Esophagus squamous epithelium (tissue), 5 donors: Measurements from ENCODE around the gene KCNH5. TPM values are rescaled to one million over a fixed set of nuclear protein-coding genes. Genes with fewer than 3 reads are reported as not detected.

ENCODE experiments used
- DNase-seq: peaks from one replicate; lab custom pipeline; 2025; lab: John Stamatoyannopoulos, UW
- H3K27ac ChIP-seq, 4 donors: fragments of 200-600 bp; sonication (generic); one replicate each; pipeline ENCODE4 v1.5.1; 2016 to 2019; ENCODE audit warnings: mild to moderate bottlenecking in 1 of 4
- H3K27me3 ChIP-seq, 4 donors: fragments of 200-600 bp; sonication (generic); 1 replicate in 3 of 4; 2 replicates in 1 of 4; pipeline versions ENCODE4 v1.5.1 to v1.6.0; 2017 to 2021; ENCODE audit warnings: antibody characterized with exemption in 1 of 4
- H3K36me3 ChIP-seq, 3 donors: fragments of 200-600 bp; sonication (generic); one replicate each; pipeline ENCODE4 v1.5.1; 2016 to 2019
- H3K4me1 ChIP-seq, 3 donors: fragments of 200-600 bp; sonication (generic); one replicate each; pipeline ENCODE4 v1.5.1; 2017 to 2019
- H3K4me3 ChIP-seq, 4 donors: fragments of 200-600 bp; sonication (generic); 1 replicate in 3 of 4; 2 replicates in 1 of 4; pipeline ENCODE4 v1.5.1; 2016 to 2019; ENCODE audit warnings: mild to moderate bottlenecking in 2 of 4, moderate library complexity in 1 of 4
- H3K9me3 ChIP-seq, 3 donors: fragments of 200-600 bp; sonication (generic); one replicate each; pipeline ENCODE4 v1.5.1; 2016 to 2019
- CTCF ChIP-seq, 6 experiments: fragments of 450-650 bp in 4 of 6; fragments of 200-600 bp in 2 of 6; sonication (generic) in 2 of 6; IDR thresholded peaks; one replicate each; pipeline ENCODE4 v1.5.1; 2016 to 2019; ENCODE audit warnings: antibody characterized with exemption in 6 of 6, mild to moderate bottlenecking in 4 of 6, moderate library complexity in 4 of 6
- POLR2A ChIP-seq, 4 donors: fragments of 450-650 bp; IDR thresholded peaks; one replicate each; pipeline ENCODE4 v1.6.1; 2017; ENCODE audit warnings: antibody characterized with exemption in 4 of 4, mild to moderate bottlenecking in 4 of 4, moderate library complexity in 3 of 4
- WGBS, 2 donors: methylation state at CpG; one replicate each; pipeline ENCODE4 v1.1.5; 2018; 5-methylcytosine and 5-hydroxymethylcytosine counted together
- intact Hi-C: fragments of 100-400 bp; cut with DNase I; formaldehyde crosslinking; loops from one replicate; pipeline ENCODE4 v1.15.0; 2022
- total RNA-seq, 4 donors: library from RNA; depleted of rRNA; stranded (reverse); fragments of >200 nt; gene quantifications; one replicate each; pipeline ENCODE4 v1.1.0, GENCODE V29; 2016
- donor health status: DM: yes; HTN: yes; CAD: no.

The KCNH5 gene
- total RNA-seq, 4 donors from 2014 or later: under 0.01 to 0.06 TPM; not detected in 2

DNA sequence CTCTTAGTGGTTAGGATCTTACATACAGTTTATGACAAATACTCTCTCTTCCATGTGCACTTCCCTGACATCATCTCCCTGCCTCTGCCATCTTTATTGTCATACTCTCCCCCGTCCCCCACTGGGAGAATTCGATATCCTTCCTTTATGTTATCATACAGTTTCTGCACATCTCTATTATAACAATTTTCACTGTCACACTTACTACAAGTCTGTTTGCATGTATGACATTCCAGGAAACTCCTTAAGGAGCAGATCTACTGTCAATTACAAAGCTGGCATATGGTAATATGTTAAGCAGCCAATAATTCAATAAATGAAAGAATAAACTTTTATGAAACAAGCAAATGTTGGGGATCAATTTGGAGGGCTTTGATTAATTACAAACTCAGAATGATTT lies 91.1 kb downstream of the KCNH5 start:
- no peaks in the 10 kb centered on the region for H3K27me3 ChIP-seq
- TF ChIP-seq CTCF (IDR thresholded peaks at IDR 0.05) (no peak), POLR2A (IDR thresholded peaks at IDR 0.05) (no peak)
- H3K27ac ChIP-seq: no peak overlapping the region
- H3K4me3 ChIP-seq: no peak overlapping the region
- intact Hi-C loops: no loop called here
- no peaks in the 10 kb centered on the region for H3K9me3 ChIP-seq
- no peaks in the 10 kb centered on the region for H3K36me3 ChIP-seq
- no peak for DNase-seq
- no peaks in the 10 kb centered on the region for H3K4me1 ChIP-seq
- WGBS, 2 donors: 87 to 89% methylated on average over 2 of the region's 2 CpGs

DNA sequence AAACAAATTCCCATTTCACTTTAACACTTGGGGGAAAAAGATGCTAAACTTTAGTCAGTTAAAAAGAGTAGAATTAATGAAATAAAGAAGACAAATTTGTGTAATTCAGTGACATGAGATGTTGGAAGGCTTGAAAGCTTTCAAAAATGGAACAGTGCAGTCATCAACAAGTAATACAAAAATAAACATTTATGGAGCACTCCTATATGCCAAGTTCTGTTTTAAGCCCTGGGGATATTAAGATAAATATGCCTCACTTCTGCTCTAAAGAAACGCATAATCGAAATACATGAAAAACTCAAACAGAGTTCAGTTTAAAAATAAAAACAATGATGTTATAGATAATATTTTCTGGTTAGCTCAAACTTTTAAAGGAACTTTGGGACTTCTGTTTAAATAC lies 93.0 kb downstream of the KCNH5 start:
- Histone ChIP-seq H3K4me1 (no peaks in the 10 kb centered on the region), H3K27me3 (no peaks in the 10 kb centered on the region), H3K9me3 (no peaks in the 10 kb centered on the region), H3K27ac (no peak overlapping the region), H3K36me3 (no peaks in the 10 kb centered on the region), H3K4me3 (no peak overlapping the region)
- intact Hi-C loops: no loop called here
- no peak for DNase-seq
- 15 to 37% methylated on average over 2 of the region's 2 CpGs for WGBS, 2 donors
- no peak for TF ChIP-seq CTCF (IDR thresholded peaks at IDR 0.05)
- no peak for TF ChIP-seq POLR2A (IDR thresholded peaks at IDR 0.05)

DNA sequence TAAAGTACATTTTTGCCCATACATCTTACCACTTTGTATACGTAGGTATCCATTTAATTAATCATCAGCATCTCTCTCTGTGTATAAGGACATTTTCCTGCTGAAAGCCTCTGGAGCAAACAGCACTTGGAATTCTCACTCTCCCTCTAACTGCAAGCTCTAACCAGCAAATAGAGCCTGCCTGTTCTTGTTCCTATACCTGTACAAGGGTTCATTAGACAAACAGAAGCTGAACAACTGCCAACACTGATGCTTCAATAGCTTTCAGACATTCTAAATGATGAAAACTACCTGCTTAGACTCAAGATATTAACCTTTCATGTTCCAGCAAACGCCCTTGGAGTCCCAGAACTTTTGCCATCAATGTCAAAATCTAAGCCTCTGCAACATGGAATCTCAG lies 98.0 kb downstream of the KCNH5 start:
- Histone ChIP-seq H3K4me3 (no peak overlapping the region), H3K9me3 (no peaks in the 10 kb centered on the region), H3K27me3 (no peaks in the 10 kb centered on the region), H3K36me3 (no peaks in the 10 kb centered on the region), H3K4me1 (no peaks in the 10 kb centered on the region), H3K27ac (no peak overlapping the region)
- 38 to 52% methylated on average over 2 of the region's 2 CpGs for WGBS, 2 donors
- DNase-seq: no peak
- intact Hi-C loops: no loop called here
- TF ChIP-seq POLR2A (IDR thresholded peaks at IDR 0.05) (no peak), CTCF (IDR thresholded peaks at IDR 0.05) (no peak)

- DNase-seq: no peak
- intact Hi-C loops: no loop called here
- H3K4me3 ChIP-seq: no peak overlapping the region
- no peak for TF ChIP-seq POLR2A (IDR thresholded peaks at IDR 0.05)
- TF ChIP-seq CTCF (IDR thresholded peaks at IDR 0.05): no peak
- H3K27ac ChIP-seq: no peak overlapping the region
- no peaks in the 10 kb centered on the region for H3K27me3 ChIP-seq
- no peaks in the 10 kb centered on the region for H3K9me3 ChIP-seq
- WGBS, 2 donors: 65 to 72% methylated on average over 1 of the region's 1 CpG
- H3K4me1 ChIP-seq: no peaks in the 10 kb centered on the region
- H3K36me3 ChIP-seq: no peaks in the 10 kb centered on the region
Measured at GRCh38 chr14:62946221-62946620, 99.0 kb downstream of the KCNH5 start.

GRCh38 chr14:62943202-62943601 lies 102.1 kb downstream of the KCNH5 start:
- H3K4me3 ChIP-seq: no peak overlapping the region
- H3K27ac ChIP-seq: no peak overlapping the region
- TF ChIP-seq POLR2A (IDR thresholded peaks at IDR 0.05): no peak
- TF ChIP-seq CTCF (IDR thresholded peaks at IDR 0.05): no peak
- H3K4me1 ChIP-seq: no peaks in the 10 kb centered on the region
- 38 to 54% methylated on average over 2 of the region's 2 CpGs for WGBS, 2 donors
- H3K9me3 ChIP-seq: no peaks in the 10 kb centered on the region
- no peaks in the 10 kb centered on the region for H3K27me3 ChIP-seq
- DNase-seq: no peak
- no peaks in the 10 kb centered on the region for H3K36me3 ChIP-seq
- intact Hi-C loops: no loop called here
